GM23248 (cell line): ENCODE results near the gene PTMA.

Experiments used
- EZH2 ChIP-seq: fragments of 200-600 bp; sonication (generic); IDR thresholded peaks from 2 replicates; pipeline ENCODE4 v1.6.1; 2018; ENCODE audit warnings: antibody characterized with exemption, mild to moderate bottlenecking; ENCODE audit not compliant: insufficient read depth, poor library complexity, severe bottlenecking
- EZH2phosphoT487 ChIP-seq: fragments of 200-600 bp; sonication (generic); IDR thresholded peaks from 2 replicates; pipeline ENCODE4 v1.6.1; 2018; ENCODE audit warnings: antibody characterized with exemption, moderate library complexity, mild to moderate bottlenecking, low read depth; ENCODE audit not compliant: insufficient read depth

- TF ChIP-seq EZH2 = no peak
- TF ChIP-seq EZH2phosphoT487 = no peak
Measured at GRCh38 chr2:231688719-231689118, 19.6 kb upstream of the PTMA start.
